Cerebellar nuclear complex (tissue), 1 donor: Measurements from ENCODE around the gene PPP3CA.
A peak's percentile ranks its signal among the peaks of the same experiment; 100 is the strongest.
"Not testable (repeated sequence)": the region's sequence is repeated elsewhere in the genome, so short reads cannot be mapped to it uniquely, and the experiment has no call there.

ENCODE experiments used
- DNase-seq, 2 experiments: peaks; one replicate each; lab custom pipeline; 2025; lab: John Stamatoyannopoulos, UW

PPP3CA gene

DNA sequence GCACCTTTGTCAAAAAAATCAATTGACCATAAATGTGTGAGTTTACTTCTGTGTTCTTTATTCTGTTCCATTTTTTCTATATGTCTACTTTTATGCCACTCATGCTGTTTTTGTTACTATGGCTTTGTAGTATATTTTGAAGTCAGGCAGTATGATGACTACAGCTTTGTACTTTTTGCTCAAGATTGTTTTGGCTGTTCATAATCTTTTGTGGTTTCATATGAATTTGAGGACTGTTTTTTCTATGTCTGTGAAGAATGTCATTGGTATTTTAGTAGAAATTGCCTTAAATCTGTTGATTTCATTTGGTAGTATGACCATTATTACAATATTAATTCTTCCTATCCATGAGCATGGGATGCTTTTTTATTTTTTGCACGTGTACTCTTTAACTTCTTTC lies 346.8 kb downstream of the PPP3CA start:
- no peak for DNase-seq

DNA sequence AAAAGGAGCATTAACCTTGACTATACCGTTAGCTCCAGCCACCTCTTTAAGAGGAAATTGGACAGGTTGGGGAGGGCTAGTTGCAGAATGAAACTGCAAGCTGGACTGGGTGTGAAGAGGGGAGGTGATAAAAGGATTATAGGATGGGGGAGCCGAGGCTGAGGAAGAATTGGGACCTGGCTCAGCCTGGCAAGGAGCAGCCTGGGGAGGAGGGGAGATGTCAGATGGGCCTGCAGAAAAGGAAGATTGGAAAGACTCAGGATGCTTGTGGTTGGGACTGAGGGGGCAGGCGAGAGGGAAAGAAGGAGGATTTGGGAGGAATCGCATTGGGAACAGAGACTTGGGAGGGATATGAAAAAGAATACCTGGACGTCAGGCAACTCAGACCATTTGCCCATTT lies 351.7 kb downstream of the PPP3CA start:
- no peak for DNase-seq

DNA sequence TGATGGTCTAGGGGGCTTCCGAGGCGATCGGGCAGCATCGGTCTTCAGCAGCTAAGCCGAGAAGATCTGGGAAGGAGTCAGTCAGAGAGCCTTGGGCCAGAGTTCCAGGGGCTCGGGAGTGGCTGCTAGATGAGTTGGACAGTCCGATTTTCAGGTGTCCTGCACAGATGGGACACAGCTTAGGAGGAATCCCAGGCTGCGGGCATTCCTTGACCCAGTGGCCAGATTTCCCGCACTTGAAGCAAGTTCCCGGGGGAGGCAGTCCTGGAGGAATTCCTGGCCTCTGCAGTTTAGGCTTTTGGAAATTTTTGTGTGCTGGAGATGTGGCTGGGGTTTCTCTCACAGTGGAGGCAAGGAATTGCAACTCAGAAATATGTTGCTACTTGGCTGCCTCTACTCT lies 352.3 kb downstream of the PPP3CA start:
- DNase-seq, result not testable (repeated sequence)

DNA sequence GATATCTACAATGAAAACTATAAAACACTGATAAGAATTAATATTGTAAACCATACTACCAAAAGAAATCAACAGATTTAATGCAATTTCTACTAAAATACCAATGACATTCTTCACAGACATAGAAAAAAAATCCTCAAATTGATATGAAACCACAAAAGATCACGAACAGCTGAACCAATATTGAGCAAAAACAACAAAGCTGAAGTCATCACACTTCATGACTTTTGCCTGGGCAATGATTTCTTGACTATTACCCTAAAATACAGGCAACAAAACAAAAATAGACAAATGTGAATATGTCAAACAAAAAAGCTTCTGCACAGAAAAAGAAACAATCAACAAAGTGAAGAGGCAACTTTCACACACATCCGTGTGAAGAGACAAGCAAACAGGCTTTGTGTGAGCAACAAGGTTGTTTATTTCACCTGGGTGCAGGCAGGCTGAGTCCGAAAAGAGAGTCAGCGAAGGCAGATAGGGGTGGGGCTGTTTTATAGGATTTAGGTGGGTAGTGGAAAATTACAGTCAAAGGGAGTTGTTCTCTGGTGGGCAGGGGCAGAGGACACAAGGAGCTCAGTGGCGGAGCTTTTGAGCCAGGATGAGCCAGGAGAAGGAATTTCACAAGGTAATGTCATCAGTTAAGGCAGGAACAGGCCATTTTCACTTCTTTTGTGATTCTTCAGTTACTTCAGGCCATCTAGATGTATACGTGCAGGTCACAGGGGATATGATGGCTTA lies 355.8 kb downstream of the PPP3CA start:
- not testable (repeated sequence) for DNase-seq

DNA sequence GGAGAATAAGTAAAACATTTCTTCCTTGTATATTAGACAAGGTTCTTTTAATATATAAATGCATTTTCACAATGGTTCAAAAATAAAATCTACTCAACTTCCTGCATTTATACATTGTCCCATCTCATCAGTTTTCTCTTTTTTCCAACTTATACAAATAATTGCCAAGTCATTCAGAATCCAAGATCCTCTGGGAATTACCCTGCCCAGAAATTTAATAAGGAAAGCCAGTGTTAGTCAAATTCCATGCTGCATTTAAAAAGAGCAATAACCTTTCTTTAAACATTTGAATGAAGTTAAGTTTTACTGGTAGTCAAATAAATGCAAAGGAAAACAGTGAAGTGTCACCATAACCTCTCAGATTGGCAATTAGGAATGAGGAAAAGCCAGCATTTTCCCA lies 357.9 kb downstream of the PPP3CA start:
- DNase-seq, result no peak

DNA sequence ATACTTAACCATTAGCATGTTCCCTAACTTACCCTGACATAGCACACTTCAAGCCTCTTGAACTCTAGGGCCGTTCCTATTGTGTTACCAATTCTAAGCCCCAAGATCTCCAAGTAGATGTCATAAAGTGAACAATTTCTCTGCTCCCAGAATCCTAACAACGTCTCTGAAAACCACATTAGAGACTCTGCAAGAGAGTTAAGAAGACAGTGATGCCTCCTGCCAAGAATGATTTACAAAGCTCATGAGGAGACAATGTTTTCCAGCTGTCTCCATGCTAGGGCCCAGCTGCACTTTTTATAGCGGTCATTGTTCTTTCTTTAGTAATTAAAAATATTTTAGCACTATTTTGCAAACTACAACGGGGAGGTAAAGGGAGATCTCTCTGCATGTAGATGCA lies 358.4 kb downstream of the PPP3CA start:
- DNase-seq, result no peak

DNA sequence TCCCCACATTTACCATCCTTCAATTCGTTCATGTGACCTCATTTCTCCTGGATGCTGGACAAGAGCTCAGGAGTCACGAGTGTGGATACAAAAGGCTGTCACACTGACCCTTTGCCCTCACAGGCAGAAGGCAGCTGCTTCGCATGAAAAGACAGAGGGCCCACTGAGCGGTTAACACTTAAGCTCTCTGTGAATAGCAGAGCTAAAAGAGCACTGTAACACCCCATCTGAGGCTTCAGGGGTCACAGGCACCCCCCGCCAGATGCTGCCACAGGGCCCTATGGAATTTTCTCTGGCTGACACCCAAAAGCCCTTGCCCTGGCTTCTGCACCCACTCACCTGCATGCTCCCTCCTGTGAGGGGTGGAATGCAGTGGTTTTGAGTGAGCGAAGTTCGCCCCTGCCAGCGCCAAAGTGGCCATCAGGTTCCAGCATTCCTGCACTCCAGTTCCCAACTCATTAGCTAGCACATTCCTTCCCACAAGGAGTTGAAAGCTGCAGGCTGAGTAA lies 360.9 kb downstream of the PPP3CA start:
- DNase-seq, result no peak

DNA sequence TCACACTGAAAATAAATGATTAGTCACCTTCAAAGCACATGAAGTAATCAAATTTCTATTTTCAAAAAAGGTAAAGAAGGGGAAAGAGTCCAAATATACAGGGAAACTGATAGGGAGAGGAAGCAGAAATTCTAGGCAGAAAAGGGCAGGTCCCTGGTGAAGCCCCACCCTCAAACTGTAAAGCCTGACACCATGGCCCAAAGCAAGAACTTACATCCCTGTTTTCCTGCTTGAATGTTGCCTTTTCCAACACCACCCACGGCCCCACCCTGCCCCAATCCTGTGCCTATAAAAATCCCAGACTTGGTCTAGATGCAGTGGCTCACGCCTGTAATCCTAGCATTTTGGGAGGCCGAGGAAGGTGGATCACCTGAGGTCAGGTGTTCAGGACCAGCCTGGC lies 361.8 kb downstream of the PPP3CA start:
- no peak for DNase-seq

DNA sequence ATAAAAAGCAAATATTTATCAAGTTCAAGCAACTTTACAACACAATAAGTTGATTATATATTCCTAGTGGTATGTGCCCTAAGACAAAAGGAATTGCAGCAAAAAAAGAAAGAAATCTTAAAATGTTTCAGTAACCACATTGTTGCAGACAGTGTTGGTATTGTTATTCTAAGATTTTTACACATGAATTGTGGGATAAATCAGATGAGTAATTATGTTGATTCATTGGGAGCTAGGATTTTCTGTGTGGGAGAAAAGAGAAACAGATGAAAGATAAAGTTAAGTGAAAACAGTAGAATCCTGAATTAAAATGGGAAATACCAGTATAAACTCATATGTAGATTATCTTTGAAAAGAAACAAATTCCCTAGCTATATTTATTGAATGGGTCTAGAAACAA lies 362.4 kb downstream of the PPP3CA start:
- no peak for DNase-seq

DNA sequence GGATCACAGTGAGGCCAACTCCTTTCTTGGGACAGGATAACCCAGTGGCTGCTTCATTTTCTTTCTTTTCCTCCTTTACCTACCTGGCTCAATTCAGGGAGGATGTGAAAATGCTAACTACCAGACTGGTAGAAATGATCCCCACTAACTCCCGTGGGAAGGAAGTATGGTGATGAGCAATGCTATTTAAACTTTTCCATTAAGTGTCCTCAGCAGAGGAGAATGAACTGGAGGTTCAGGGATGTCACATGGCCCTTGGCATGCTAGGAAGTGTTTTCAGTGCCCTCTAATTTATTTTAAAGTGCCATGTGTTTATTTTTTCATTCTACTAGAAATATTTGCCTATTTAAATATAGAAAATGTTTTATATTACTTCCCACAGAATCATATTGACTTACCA lies 363.9 kb downstream of the PPP3CA start:
- no peak for DNase-seq

DNA sequence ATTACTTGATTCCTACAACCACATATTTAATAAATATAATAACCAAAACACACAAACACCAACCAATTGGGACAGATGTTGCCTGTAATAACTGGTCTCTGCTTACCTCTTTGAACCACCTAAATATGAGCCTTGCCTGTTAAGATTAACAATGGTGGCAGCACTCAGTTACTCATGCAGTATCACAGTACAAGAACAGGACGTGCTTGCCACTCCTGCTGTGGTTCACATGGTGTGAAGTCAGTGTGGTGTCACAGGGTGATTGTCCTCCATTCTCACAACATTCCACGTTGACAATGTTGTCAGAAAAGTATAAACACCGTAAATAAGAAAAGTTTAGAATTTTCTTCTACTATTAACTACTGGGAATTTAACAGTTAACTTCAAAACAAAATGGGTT lies 365.0 kb downstream of the PPP3CA start:
- DNase-seq, result no peak

DNA sequence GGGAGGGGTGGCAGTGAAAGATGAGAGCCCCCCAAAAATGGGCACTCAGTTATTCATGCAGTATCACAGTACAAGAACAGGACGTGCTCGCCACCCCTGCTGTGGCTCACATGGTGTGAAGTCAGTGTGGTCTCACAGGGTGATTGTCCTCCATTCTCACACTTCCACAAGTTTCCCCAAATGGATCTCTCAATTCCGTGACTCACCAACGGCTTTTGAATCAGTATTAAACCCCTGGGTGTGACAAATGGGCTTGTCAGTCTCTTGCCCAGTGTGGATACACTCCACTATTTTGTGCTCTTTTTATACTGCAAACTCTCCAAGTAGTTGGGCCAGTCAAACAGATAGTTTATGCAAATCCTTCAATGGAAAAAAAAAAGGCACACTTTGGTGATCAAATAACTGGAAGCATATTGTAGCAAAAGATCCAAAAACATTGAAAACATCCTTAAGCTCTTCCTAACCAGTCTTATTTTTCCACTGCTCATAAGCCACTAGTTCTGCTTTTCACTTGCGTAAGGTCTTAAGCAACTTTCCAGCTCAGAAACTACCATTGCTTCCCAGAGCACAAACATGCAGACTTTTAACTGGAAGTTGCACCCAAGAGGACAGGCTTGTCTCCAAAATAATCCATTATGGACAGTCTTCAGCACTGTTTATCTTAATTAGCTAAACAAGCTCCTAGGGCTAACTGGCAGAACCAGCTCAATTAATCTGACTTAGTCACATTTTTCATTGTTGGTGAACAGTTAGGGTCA lies 365.7 kb downstream of the PPP3CA start:
- DNase-seq, result no peak

DNA sequence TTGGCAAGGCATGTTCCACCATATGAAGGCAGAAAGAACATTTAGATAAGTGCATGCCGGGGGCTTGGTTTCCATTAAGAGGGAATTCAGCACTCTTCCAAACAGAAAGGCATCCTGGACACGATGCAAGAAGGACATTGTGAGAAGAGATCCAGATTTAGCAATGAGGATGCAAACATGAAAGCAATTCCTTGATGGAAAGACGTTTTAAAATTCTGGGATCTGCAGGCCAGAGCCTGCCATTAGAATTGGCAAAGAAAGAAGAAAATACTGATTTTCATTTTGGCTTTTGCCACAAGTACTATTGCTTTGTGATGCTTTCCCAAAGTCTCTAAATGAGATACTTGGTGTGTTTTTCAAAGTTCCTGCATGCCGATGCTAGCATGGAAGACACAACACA lies 367.6 kb downstream of the PPP3CA start:
- no peak for DNase-seq

DNA sequence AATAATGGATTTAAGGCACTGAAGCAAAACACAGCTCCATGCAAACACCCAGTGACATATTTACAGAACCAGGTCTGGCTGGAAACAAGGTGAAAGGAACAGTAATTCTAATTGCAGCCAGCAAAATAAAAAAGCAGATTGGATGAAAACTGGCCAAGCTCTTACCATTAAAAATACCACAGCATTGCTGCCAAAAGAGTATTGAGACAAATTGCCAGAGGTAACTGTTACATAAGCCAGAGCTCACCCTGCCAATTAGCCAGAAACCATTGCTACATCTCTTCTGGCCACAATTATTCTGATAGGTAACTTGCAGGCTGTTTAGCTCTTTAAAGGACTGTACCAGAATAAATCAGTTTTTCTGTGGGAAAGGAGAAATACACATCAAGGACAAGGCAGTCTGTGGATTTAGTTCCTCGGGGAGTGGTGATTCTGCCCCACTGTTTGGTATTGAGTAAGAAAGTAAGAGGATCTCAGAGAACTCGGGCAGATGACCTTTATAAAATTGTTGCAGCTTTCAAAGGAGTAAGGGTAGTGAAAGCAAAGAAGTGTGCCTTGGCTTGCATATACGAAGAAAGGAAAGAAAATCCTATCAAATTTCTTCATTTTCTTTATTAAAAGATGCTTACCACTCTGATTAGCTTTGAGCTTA lies 369.5 kb downstream of the PPP3CA start:
- peak; percentile 82 to 90 for DNase-seq

DNA sequence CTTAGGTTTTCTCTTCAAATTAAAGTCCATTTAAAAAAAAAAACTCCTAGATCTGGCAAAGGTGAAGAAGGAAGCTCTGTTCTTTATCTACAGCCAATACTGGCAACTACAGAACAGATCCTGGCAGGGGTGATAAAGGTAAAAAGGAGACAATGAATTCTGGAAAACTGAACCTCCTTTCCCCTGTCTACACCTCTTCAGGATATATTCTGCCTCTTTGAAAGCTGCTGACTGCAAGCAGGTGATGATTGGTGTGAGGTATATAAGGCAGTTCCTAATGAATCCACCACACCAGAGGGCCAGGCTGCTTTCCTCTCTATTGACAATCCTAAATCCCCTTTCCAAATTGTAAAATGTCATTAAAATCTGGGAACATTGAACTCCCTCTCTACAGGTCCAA lies 370.1 kb downstream of the PPP3CA start:
- DNase-seq, result peak in 1 of 2 experiments; percentile 73
